ENCODE results near the gene RXYLT1.

The RXYLT1 gene

DNA sequence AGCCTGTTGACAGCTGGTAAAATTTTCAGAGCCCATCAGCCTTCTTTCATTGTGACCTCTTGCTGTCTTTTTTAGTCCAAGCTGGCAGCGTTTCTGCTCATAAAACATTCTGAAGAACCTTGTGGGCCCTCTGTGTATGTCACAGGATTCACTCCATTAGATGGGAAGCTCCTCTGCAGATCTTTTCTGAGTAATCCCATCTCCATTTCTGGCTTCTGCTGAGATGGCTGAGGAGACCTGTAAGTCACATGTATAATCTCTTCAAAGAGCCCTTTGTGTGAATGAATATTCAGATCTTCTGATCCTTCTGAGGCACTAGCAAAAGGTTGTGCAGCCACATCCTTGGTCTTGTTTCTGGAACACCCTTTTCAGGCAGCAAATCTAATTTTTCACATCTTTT, 2.8 kb downstream of the RXYLT1 start:
- no peak overlapping the region for H3K27ac Mint-ChIP-seq
- H3K27me3 Mint-ChIP-seq = no peaks in the 10 kb centered on the region
- H3K9me3 Mint-ChIP-seq = no peaks in the 10 kb centered on the region
- H3K4me1 Mint-ChIP-seq (ENCODE audit: low read depth) = peaks cover 24% of the 10 kb centered on the region
- peaks cover 56% of the 10 kb centered on the region for H3K36me3 Mint-ChIP-seq (ENCODE audit: low read depth)
- H3K4me3 Mint-ChIP-seq = no peak overlapping the region

DNA sequence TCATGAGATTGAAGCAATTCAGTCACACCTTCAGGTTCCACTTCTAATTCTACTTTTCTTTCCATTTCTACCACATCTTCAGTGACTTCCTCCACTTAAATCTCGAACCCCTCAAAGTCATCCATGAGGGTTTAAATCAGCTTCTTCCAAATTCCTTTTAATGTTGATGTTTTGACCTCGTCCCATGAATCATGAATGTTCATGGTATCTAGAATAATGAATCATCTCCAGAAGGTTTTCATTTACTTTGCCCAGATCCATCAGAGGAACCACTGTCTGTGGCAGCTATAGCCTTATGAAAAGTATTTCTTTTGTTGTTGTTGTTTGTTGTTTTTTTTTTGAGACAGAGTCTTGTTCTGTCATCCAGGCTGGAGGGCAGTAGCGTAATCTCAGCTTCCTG, 7.6 kb downstream of the RXYLT1 start:
- peaks cover 3% of the 10 kb centered on the region for H3K4me1 Mint-ChIP-seq (ENCODE audit: low read depth)
- H3K27me3 Mint-ChIP-seq = no peaks in the 10 kb centered on the region
- no peak overlapping the region for H3K4me3 Mint-ChIP-seq
- no peaks in the 10 kb centered on the region for H3K9me3 Mint-ChIP-seq
- H3K27ac Mint-ChIP-seq = peak overlapping the region; percentile 5
- peaks cover 79% of the 10 kb centered on the region for H3K36me3 Mint-ChIP-seq (ENCODE audit: low read depth)

DNA sequence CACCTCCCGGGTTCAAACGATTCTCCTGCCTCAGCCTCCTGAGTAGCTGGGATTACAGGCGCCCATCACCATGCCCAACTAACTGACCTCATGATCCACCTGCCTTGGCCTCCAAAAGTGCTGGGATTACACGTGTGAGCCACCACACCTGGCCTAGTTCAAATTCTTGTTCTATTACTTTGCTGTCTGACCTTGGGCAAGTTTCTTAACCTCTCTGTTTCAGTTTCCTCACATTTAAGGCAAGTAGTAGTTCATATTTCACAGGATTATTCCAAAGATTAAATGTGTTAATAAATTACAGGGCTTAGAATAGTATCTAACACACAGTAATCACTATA, 10.9 kb downstream of the RXYLT1 start:
- Mint-ChIP-seq H3K27ac (peak overlapping the region; percentile 1), H3K4me1 (ENCODE audit: low read depth) (peaks cover 3% of the 10 kb centered on the region), H3K4me3 (no peak overlapping the region), H3K36me3 (ENCODE audit: low read depth) (peaks cover 54% of the 10 kb centered on the region), H3K9me3 (no peaks in the 10 kb centered on the region), H3K27me3 (no peaks in the 10 kb centered on the region)

DNA sequence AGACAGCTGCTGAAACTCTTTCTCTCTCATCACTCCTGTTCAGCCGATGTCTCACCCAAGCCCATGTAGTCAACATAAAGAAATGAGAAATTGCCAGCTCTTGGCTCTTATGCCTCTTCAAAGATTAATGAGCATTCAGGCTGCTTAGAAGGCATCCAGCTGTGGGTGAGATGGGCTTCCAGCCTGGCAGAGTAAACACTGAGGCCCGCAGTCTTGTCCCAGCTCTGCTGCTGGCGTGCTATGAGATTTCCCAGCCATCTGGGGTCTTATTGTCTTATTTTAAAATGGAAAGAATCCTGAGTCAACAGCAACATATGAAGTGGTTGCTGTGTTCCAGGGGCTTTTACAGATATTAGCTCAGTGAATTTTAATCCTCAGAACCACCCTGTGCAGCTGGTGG, 12.6 kb downstream of the RXYLT1 start:
- H3K27me3 Mint-ChIP-seq = no peaks in the 10 kb centered on the region
- H3K36me3 Mint-ChIP-seq (ENCODE audit: low read depth) = peaks cover 50% of the 10 kb centered on the region
- no peak overlapping the region for H3K27ac Mint-ChIP-seq
- no peak overlapping the region for H3K4me3 Mint-ChIP-seq
- H3K4me1 Mint-ChIP-seq (ENCODE audit: low read depth) = peaks cover 6% of the 10 kb centered on the region
- no peaks in the 10 kb centered on the region for H3K9me3 Mint-ChIP-seq

DNA sequence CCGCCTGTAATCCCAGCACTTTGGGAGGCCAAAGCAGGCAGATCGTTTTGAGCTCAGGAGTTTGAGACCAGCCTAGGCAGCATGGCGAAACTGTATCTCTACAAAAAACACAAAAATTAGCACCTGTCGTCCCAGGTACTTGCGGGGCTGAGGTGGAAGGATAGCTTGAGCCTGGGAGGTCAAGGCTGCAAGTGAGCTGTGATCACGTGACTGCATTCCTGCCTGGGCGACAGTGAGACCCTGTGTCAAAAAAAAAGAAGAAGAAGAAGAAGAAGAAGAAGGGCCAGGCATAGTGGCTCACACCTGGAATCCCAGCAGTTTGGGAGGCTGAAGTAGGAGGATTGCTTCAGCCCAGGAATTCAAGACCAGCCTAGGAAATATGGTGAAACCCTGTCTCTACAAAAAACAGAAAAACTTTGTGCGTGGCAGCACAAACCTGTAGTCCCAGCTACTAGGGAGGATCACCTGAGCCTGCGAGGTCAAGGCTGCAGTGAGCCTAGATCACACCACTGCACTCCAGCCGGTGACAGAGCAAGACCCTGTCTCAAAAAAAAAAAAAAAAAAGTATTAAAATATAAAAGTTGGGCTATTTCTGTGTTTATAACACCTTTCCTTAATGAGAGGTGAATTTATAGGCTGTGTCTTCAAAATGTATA, 15.5 kb downstream of the RXYLT1 start:
- Mint-ChIP-seq H3K27ac (no peak overlapping the region), H3K4me3 (no peak overlapping the region), H3K4me1 (ENCODE audit: low read depth) (peaks cover 5% of the 10 kb centered on the region), H3K36me3 (ENCODE audit: low read depth) (peaks cover 35% of the 10 kb centered on the region), H3K9me3 (no peaks in the 10 kb centered on the region), H3K27me3 (no peaks in the 10 kb centered on the region)

DNA sequence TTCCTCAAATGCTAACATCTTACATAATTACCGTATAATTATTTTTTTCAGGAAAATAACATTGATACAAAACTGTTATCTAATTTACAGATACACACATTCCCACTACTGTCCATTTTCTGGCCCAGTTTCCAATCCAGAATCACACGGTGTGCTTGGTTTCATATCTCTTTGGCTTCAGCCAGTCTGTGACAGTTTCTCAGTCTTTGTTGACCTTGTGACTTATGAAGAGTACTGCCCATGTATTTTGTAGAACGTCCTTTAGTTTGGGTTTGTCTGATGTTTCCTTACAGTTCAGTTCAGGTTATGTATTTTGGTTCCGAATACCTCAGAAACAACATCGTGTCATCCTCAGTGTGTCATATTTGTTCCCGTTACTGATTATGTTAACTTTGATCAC, 16.2 kb downstream of the RXYLT1 start:
- Mint-ChIP-seq H3K4me3 (no peak overlapping the region), H3K4me1 (ENCODE audit: low read depth) (peaks cover 5% of the 10 kb centered on the region), H3K9me3 (no peaks in the 10 kb centered on the region)

DNA sequence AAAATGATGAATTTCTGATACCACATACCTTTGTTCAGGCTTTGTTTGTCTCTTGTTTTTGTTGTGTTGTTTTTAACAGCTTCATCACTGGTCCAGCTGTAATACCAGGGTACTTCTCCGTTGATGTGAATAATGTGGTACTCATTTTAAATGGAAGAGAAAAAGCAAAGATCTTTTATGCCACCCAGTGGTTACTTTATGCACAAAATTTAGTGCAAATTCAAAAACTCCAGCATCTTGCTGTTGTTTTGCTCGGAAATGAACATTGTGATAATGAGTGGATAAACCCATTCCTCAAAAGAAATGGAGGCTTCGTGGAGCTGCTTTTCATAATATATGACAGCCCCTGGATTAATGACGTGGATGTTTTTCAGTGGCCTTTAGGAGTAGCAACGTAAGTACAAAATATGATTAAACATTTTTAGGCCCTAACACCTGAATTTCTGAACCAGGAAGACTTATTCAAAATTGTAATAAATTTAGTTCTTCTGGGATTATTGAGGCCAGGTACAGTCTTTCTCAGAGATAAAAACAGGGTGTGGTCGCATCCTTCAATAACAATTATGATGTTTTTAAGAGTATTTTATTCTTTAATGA, 22.4 kb downstream of the RXYLT1 start:
- Mint-ChIP-seq H3K4me3 (no peak overlapping the region), H3K9me3 (no peaks in the 10 kb centered on the region), H3K36me3 (ENCODE audit: low read depth) (peaks cover 32% of the 10 kb centered on the region), H3K4me1 (ENCODE audit: low read depth) (no peaks in the 10 kb centered on the region), H3K27ac (no peak overlapping the region), H3K27me3 (no peaks in the 10 kb centered on the region)

More for the DNA sequence above, 16.2 kb downstream of the RXYLT1 start:
- Mint-ChIP-seq H3K36me3 (ENCODE audit: low read depth) (peaks cover 27% of the 10 kb centered on the region), H3K27me3 (no peaks in the 10 kb centered on the region), H3K27ac (no peak overlapping the region)

DNA sequence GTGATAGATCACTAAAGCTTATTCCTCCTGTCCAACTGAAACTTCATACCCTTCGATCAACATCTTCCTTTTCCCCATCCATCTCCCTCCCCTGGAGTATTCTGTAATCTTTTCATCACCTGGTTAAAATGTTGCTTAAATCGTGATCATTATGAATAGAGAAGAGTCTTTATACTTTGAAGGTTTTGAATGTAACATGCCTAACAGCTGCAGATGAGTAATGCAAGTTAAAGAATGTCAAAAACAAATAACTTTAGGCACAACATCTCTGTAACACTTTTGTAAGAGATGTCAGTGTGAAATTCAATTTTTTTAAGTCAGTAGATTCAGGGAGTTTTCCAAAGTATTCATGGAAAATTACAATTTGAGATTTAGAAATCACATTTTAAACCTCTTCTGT, 25.0 kb downstream of the RXYLT1 start:
- H3K27me3 Mint-ChIP-seq = no peaks in the 10 kb centered on the region
- no peak overlapping the region for H3K4me3 Mint-ChIP-seq
- H3K9me3 Mint-ChIP-seq = no peaks in the 10 kb centered on the region
- H3K36me3 Mint-ChIP-seq (ENCODE audit: low read depth) = peaks cover 28% of the 10 kb centered on the region
- peaks cover 6% of the 10 kb centered on the region for H3K4me1 Mint-ChIP-seq (ENCODE audit: low read depth)
- no peak overlapping the region for H3K27ac Mint-ChIP-seq

DNA sequence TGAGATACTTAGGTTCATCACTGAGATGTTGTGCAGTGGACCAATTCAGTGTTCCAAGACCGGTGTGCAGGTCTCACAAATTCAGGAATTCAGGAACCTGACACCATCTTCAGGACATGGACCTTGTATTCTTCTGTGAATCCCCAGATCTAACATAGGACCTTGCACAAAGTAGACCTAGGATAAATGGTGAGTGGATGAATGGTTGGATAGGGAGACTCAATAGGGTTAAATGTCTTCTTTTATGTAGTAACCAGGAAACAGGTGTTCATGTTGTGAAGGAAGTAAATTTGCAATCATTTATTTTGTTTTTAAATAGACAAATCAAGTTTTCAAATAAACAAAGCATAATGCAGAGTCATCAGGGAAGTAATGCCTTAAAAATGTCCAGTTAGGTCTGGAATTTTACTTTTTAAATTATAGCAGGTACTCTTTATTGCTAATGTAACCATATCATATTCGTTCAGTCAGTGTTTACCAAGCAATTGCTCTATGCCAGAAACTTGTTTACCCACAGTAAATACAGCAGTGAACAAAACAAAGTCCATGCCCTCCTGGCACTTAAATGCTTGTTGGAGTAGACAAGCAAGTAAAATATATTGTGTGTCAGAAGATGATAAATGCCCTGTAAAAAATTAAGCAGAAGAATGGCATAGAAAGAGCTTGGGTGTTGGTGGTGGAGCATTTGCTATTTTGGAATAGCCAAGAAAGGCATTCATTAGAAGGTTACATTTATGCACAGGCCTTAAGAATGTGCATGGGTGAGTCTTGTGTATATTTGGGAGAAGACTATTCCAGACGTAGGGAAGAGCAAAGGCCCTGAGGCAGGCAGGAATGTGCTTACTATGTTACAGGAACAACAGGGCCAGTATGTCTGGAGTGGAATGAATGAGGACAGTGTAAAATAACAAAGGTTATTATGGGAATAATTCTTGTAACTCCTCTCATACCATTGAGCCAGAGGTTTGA, 26.3 kb downstream of the RXYLT1 start:
- no peaks in the 10 kb centered on the region for H3K9me3 Mint-ChIP-seq
- peaks cover 7% of the 10 kb centered on the region for H3K4me1 Mint-ChIP-seq (ENCODE audit: low read depth)
- H3K27ac Mint-ChIP-seq = no peak overlapping the region
- H3K36me3 Mint-ChIP-seq (ENCODE audit: low read depth) = peaks cover 28% of the 10 kb centered on the region
- no peaks in the 10 kb centered on the region for H3K27me3 Mint-ChIP-seq
- no peak overlapping the region for H3K4me3 Mint-ChIP-seq

DNA sequence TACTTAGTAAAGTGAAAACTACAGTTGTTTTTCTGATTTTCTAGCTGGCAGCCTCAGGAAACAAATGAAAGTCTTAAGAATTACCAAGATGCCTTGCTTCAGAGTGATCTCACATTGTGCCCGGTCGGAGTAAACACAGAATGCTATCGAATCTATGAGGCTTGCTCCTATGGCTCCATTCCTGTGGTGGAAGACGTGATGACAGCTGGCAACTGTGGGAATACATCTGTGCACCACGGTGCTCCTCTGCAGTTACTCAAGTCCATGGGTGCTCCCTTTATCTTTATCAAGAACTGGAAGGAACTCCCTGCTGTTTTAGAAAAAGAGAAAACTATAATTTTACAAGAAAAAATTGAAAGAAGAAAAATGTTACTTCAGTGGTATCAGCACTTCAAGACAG, 28.9 kb downstream of the RXYLT1 start:
- Mint-ChIP-seq H3K4me3 (no peak overlapping the region), H3K4me1 (ENCODE audit: low read depth) (peaks cover 14% of the 10 kb centered on the region), H3K27ac (no peak overlapping the region), H3K36me3 (ENCODE audit: low read depth) (peaks cover 19% of the 10 kb centered on the region), H3K27me3 (no peaks in the 10 kb centered on the region), H3K9me3 (no peaks in the 10 kb centered on the region)

DNA sequence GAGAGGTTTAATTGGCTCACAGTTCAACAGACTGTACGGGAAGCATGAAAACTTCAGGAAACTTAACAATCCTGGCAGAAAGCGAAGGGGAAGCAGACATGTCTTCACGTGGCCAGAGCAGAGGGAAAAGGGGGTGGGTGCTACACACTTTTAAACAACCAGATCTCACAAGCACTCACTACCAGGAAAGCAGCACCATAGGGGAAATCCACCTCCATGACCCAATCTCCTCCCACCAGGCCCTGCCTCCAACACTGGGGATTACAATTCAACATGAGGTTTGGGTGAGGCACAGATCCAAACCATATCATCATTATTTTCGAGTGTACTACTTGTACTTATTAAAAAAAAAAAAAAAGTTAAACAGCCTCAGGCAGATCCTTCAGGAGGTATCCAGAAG, 29.9 kb downstream of the RXYLT1 start:
- H3K27me3 Mint-ChIP-seq = no peaks in the 10 kb centered on the region
- peaks cover 23% of the 10 kb centered on the region for H3K4me1 Mint-ChIP-seq (ENCODE audit: low read depth)
- peaks cover 18% of the 10 kb centered on the region for H3K36me3 Mint-ChIP-seq (ENCODE audit: low read depth)
- H3K9me3 Mint-ChIP-seq = no peaks in the 10 kb centered on the region
- H3K4me3 Mint-ChIP-seq = no peak overlapping the region
- H3K27ac Mint-ChIP-seq = no peak overlapping the region

DNA sequence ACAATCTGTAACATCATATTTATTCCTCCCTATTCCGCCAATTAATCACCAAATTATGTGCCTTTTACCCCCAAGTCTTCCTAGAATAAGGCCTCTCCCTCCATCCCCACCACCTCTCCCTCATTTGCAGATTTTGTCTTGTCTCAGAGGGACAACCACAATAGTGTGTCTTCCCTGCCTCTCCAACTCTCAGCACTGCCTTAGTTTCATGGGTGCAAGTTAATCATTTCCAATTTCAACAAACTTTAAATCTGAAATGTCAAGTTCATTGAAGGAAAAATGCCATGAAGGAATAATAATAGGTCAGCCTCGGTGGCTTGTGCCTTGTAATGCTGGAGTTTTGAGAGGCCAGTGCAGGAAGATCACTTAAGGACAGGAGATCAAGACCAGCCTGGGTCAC, 31.6 kb downstream of the RXYLT1 start:
- Mint-ChIP-seq H3K4me1 (ENCODE audit: low read depth) (peaks cover 41% of the 10 kb centered on the region), H3K4me3 (no peak overlapping the region), H3K27ac (no peak overlapping the region), H3K36me3 (ENCODE audit: low read depth) (peaks cover 8% of the 10 kb centered on the region), H3K9me3 (no peaks in the 10 kb centered on the region), H3K27me3 (no peaks in the 10 kb centered on the region)

DNA sequence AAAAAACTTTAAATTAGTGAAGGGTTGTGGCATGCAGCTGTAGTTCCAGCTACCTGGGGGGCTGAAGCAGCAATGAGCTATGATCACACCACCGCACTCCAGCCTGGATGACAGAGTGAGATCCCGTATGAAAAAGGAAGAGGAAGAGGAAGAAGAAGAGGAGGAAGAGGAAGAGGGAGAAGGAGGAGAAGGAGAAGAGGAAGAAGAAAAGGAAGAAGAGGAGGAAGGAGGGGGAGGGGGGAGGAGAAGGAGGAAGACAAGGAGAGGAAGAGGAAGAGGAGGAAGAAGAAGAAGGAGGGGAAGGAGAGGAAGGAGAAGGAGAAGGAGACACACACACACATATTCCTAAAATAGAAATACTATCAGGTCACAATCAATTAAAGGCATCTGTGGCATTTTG, 32.0 kb downstream of the RXYLT1 start:
- H3K4me3 Mint-ChIP-seq = no peak overlapping the region
- peaks cover 41% of the 10 kb centered on the region for H3K4me1 Mint-ChIP-seq (ENCODE audit: low read depth)
- H3K36me3 Mint-ChIP-seq (ENCODE audit: low read depth) = peaks cover 8% of the 10 kb centered on the region
- H3K27me3 Mint-ChIP-seq = no peaks in the 10 kb centered on the region
- no peaks in the 10 kb centered on the region for H3K9me3 Mint-ChIP-seq
- H3K27ac Mint-ChIP-seq = no peak overlapping the region

DNA sequence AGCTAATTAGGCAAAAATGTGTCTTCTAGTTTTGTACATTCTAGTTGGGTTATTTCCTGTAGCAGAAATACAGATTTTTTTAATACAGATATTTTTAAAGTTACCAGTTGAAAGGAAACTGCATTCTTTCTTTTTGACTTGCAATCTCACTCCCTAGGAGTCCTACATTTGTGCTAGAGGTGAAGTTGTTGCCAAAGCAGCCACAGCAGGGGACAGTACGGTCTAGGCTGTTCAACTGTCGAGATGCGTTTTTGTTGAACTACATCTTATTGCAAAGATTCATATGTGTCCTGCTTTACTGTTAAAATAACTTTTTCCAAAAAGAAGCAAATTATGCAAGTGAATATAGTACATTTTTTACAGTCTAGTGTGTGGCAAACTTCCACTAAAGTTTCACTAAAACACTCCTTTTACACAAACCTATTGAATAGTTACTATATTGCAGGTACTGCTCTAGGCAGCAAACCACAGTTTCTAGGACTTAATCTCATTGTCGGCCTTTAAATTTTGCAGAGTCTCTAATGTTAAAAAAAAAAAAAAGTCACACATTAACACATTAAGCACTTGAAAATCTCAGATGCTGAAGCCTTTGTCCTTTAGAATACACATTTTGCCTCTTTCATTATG, 34.5 kb downstream of the RXYLT1 start:
- peaks cover 7% of the 10 kb centered on the region for H3K9me3 Mint-ChIP-seq
- no peak overlapping the region for H3K27ac Mint-ChIP-seq
- H3K4me3 Mint-ChIP-seq = peak overlapping the region; percentile 21
- H3K36me3 Mint-ChIP-seq (ENCODE audit: low read depth) = peaks cover 4% of the 10 kb centered on the region
- peaks cover 4% of the 10 kb centered on the region for H3K27me3 Mint-ChIP-seq
- H3K4me1 Mint-ChIP-seq (ENCODE audit: low read depth) = peaks cover 40% of the 10 kb centered on the region

DNA sequence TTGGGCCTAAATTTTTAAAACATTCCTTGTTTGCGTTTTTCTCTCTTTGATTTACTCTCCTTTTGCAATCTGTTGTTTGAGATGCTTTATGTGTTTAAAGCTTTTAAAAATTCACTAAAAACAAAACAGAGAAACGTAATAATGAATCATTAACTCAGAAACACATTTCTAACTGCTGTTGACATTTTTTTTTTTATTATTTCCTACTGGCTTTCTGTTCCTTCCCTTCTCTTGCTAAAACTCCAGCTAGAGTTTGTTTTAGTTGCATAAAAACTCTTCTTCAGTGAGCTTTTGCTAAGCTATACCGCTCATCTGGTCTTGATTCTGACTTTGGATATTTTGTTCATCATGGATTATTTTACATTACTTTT, 35.8 kb downstream of the RXYLT1 start:
- Mint-ChIP-seq H3K9me3 (peaks cover 7% of the 10 kb centered on the region), H3K4me3 (no peak overlapping the region), H3K36me3 (ENCODE audit: low read depth) (no peaks in the 10 kb centered on the region), H3K27ac (peak overlapping the region; percentile 38), H3K27me3 (peaks cover 13% of the 10 kb centered on the region), H3K4me1 (ENCODE audit: low read depth) (peaks cover 34% of the 10 kb centered on the region)
